Sigmoid colon (tissue), 4 donors: ENCODE results near the gene SYCE1L.

Experiments
- CTCF ChIP-seq, 4 experiments: fragments of 450-650 bp in 3 of 4; fragments of 200-600 bp in 1 of 4; IDR thresholded peaks; one replicate each; pipeline ENCODE4 v1.5.1; 2016 to 2019; ENCODE audit warnings: antibody characterized with exemption in 4 of 4, mild to moderate bottlenecking in 3 of 4, moderate library complexity in 2 of 4
- EP300 ChIP-seq, 4 donors: sonication (generic); formaldehyde crosslinking; IDR thresholded peaks; one replicate each; pipeline ENCODE4 v1.6.1; 2017; ENCODE audit warnings: antibody characterized with exemption in 4 of 4
- POLR2A ChIP-seq, 2 donors: fragments of 450-650 bp; IDR thresholded peaks; one replicate each; pipeline ENCODE4 v1.6.1; 2016; ENCODE audit warnings: antibody characterized with exemption in 2 of 2, mild to moderate bottlenecking in 2 of 2, moderate library complexity in 2 of 2
- POLR2AphosphoS5 ChIP-seq, 4 donors: sonication (generic); formaldehyde crosslinking; IDR thresholded peaks; one replicate each; pipeline ENCODE4 v1.6.1; 2017; ENCODE audit warnings: antibody characterized with exemption in 4 of 4

GRCh38 chr16:77223184-77223583 is 24.0 kb downstream of the SYCE1L start:
- TF ChIP-seq CTCF (IDR thresholded peaks at IDR 0.05) (no peak), POLR2AphosphoS5 (IDR thresholded peaks at IDR 0.05) (no peak), EP300 (IDR thresholded peaks at IDR 0.05) (no peak), POLR2A (IDR thresholded peaks at IDR 0.05) (no peak)
